ENCODE results near the gene ADAMTS16. TPM values are rescaled to one million over a fixed set of nuclear protein-coding genes. Genes with fewer than 3 reads are reported as not detected.

The ADAMTS16 gene
- total RNA-seq, 4 donors from 2014 or later, result 1.5 to 2.8 (median 2.0) TPM

DNA sequence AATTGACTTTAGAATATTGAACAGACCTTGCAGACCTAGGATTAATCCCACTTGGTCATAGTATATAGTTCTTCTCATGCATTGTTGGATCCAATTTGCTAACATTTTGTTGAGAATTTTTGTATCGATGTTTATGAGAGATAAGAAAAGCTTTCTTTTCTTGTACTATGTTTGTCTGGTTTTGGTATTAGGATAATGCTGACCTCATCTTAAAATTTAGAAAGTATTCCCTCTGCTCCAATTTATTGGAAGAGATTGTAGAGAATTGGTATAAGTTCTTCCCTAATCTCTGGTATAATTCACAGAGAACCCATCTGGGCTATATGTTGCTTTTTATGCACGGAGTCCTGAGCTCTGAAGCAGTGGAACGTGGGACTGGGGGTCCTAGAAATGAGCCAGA, 67.7 kb downstream of the ADAMTS16 start:
- no peak for DNase-seq (ENCODE audit: low spot score in 2 of 2)
- H3K27me3 ChIP-seq, result no peaks in the 10 kb centered on the region
- H3K9me3 ChIP-seq, result no peaks in the 10 kb centered on the region
- 88 to 89% methylated on average over 3 of the region's 3 CpGs for WGBS, 2 donors
- no peaks in the 10 kb centered on the region for H3K36me3 ChIP-seq
- TF ChIP-seq EP300 (IDR thresholded peaks at IDR 0.05), result no peak
- TF ChIP-seq, protein P1, sequence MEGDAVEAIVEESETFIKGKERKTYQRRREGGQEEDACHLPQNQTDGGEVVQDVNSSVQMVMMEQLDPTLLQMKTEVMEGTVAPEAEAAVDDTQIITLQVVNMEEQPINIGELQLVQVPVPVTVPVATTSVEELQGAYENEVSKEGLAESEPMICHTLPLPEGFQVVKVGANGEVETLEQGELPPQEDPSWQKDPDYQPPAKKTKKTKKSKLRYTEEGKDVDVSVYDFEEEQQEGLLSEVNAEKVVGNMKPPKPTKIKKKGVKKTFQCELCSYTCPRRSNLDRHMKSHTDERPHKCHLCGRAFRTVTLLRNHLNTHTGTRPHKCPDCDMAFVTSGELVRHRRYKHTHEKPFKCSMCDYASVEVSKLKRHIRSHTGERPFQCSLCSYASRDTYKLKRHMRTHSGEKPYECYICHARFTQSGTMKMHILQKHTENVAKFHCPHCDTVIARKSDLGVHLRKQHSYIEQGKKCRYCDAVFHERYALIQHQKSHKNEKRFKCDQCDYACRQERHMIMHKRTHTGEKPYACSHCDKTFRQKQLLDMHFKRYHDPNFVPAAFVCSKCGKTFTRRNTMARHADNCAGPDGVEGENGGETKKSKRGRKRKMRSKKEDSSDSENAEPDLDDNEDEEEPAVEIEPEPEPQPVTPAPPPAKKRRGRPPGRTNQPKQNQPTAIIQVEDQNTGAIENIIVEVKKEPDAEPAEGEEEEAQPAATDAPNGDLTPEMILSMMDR (IDR thresholded peaks at IDR 0.05), result no peak
- TF ChIP-seq POLR2A (IDR thresholded peaks at IDR 0.05), result no peak
- no peaks in the 10 kb centered on the region for H3K4me1 ChIP-seq
- H3K4me3 ChIP-seq, result no peak overlapping the region
- H3K27ac ChIP-seq, result no peak overlapping the region

- H3K36me3 ChIP-seq, result no peaks in the 10 kb centered on the region
- TF ChIP-seq, protein P1 (IDR thresholded peaks at IDR 0.05), result no peak
- TF ChIP-seq EP300 (IDR thresholded peaks at IDR 0.05), result no peak
- TF ChIP-seq POLR2A (IDR thresholded peaks at IDR 0.05), result no peak
These were observed 69.0 kb downstream of the ADAMTS16 start for GRCh38 chr5:5209089-5209488.

GRCh38 chr5:5209510-5210286, 69.6 kb downstream of the ADAMTS16 start:
- no peak for DNase-seq (ENCODE audit: low spot score in 2 of 2)
- no peak for TF ChIP-seq POLR2A (IDR thresholded peaks at IDR 0.05)
- TF ChIP-seq, protein P1 (IDR thresholded peaks at IDR 0.05), result no peak
- TF ChIP-seq EP300 (IDR thresholded peaks at IDR 0.05), result no peak
- H3K27me3 ChIP-seq, result no peaks in the 10 kb centered on the region
- no peaks in the 10 kb centered on the region for H3K36me3 ChIP-seq
- H3K4me3 ChIP-seq, result no peak overlapping the region
- H3K9me3 ChIP-seq, result no peaks in the 10 kb centered on the region
- no peak overlapping the region for H3K27ac ChIP-seq
- no peaks in the 10 kb centered on the region for H3K4me1 ChIP-seq
- WGBS, 2 donors, result 67 to 68% methylated on average over 5 of the region's 5 CpGs

More at GRCh38 chr5:5209089-5209488, 69.0 kb downstream of the ADAMTS16 start:
- Histone ChIP-seq H3K4me1 (no peaks in the 10 kb centered on the region), H3K27me3 (no peaks in the 10 kb centered on the region), H3K27ac (no peak overlapping the region), H3K9me3 (no peaks in the 10 kb centered on the region), H3K4me3 (no peak overlapping the region)
- WGBS, 2 donors, result 36 to 45% methylated on average over 5 of the region's 5 CpGs
- no peak for DNase-seq (ENCODE audit: low spot score in 2 of 2)

DNA sequence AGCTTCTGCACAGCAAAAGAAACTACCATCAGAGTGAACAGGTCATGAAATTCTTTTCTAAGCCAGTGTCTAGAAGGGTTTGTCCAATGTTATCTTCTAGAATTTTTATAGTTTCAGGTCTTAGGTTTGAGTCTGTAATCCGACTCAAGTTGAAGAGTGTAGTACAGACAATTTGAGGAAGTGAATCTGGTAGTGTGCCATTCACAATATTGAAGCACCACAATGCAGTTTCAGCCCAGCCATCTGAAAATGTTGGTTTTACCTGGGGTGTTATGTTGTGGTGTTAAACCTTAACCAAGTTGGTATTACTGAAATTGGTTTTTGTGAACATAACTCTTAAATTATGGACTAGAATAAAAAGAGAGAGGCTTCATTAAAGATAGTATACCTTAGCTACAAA, 77.2 kb downstream of the ADAMTS16 start:
- 53 to 67% methylated on average over 1 of the region's 1 CpG for WGBS, 2 donors
- H3K27ac ChIP-seq, result no peak overlapping the region
- peaks cover 0 to 14% (median 4%) of the 10 kb centered on the region in 4 donors for H3K4me1 ChIP-seq
- H3K9me3 ChIP-seq, result no peaks in the 10 kb centered on the region
- no peak overlapping the region for H3K4me3 ChIP-seq
- H3K27me3 ChIP-seq, result no peaks in the 10 kb centered on the region
- TF ChIP-seq, protein P1 (IDR thresholded peaks at IDR 0.05), result no peak
- TF ChIP-seq POLR2A (IDR thresholded peaks at IDR 0.05) (no peak), EP300 (IDR thresholded peaks at IDR 0.05) (no peak)
- DNase-seq (ENCODE audit: low spot score in 2 of 2), result no peak
- no peaks in the 10 kb centered on the region for H3K36me3 ChIP-seq

DNA sequence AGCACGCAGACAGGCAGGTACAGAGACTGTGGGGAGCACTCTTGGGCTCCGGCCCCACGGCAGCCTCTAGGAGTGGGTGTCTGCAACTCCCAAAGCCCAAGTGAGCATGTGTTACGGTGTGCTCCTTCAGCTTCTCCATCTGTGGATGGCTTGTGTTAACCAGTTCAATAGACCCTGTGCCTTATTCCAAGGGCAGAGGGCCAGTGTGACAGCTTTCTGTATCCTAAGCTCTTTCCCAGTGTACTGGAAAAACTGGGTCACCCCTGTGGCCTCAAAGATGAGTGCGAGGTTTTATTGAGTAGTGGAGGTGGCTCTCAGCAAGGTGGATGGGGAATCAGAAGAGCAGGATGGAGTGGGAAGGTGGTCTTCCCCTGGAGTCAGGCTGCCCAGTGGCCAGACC, 78.3 kb downstream of the ADAMTS16 start:
- TF ChIP-seq EP300 (IDR thresholded peaks at IDR 0.05) (no peak), POLR2A (IDR thresholded peaks at IDR 0.05) (no peak)
- TF ChIP-seq, protein P1 (IDR thresholded peaks at IDR 0.05), result no peak
- H3K27me3 ChIP-seq, result no peaks in the 10 kb centered on the region
- 89 to 99% methylated on average over 5 of the region's 5 CpGs for WGBS, 2 donors
- H3K9me3 ChIP-seq, result no peaks in the 10 kb centered on the region
- H3K4me1 ChIP-seq, result peaks cover 0 to 14% (median 4%) of the 10 kb centered on the region in 4 donors
- no peak overlapping the region for H3K4me3 ChIP-seq
- no peaks in the 10 kb centered on the region for H3K36me3 ChIP-seq
- H3K27ac ChIP-seq, result no peak overlapping the region
- DNase-seq (ENCODE audit: low spot score in 2 of 2), result no peak
